HG02623 (cell line): ENCODE data around the gene CIDEC.
"Not testable (repeated sequence)": the region's sequence is repeated elsewhere in the genome, so short reads cannot be mapped to it uniquely, and the experiment has no call there.

Source experiments
- ATAC-seq: cut with Tn5 transposase; IDR thresholded peaks from one replicate; pipeline ENCODE4 v1.9.1; 2021; ENCODE audit warnings: moderate library complexity; ENCODE audit not compliant: unreplicated experiment

Gene CIDEC

GRCh38 chr3:9881441-9881840 lies 1.4 kb upstream of the CIDEC start:
- no peak for ATAC-seq

GRCh38 chr3:9878700-9879099 lies 1.4 kb downstream of the CIDEC start:
- ATAC-seq, result no peak

GRCh38 chr3:9876991-9877390 lies 3.1 kb downstream of the CIDEC start:
- no peak for ATAC-seq

- ATAC-seq, result not testable (repeated sequence)
Observed at GRCh38 chr3:9876255-9876654, 3.8 kb downstream of the CIDEC start.

- ATAC-seq, result no peak
Observed at GRCh38 chr3:9875448-9875847, 4.6 kb downstream of the CIDEC start.

GRCh38 chr3:9872067-9872466 lies 8.0 kb downstream of the CIDEC start:
- ATAC-seq, result not testable (repeated sequence)

- ATAC-seq, result no peak
Observed at GRCh38 chr3:9870978-9871377, 9.1 kb downstream of the CIDEC start.

- ATAC-seq, result no peak
Observed at GRCh38 chr3:9869955-9870354, 10.1 kb downstream of the CIDEC start.

- ATAC-seq, result no peak
Observed at GRCh38 chr3:9867106-9867505, 12.9 kb downstream of the CIDEC start.

- no peak for ATAC-seq
Observed at GRCh38 chr3:9866639-9867038, 13.4 kb downstream of the CIDEC start.

GRCh38 chr3:9865125-9865637 lies 14.9 kb downstream of the CIDEC start:
- not testable (repeated sequence) for ATAC-seq

- no peak for ATAC-seq
Observed at GRCh38 chr3:9864200-9864927, 15.7 kb downstream of the CIDEC start.

- no peak for ATAC-seq
Observed at GRCh38 chr3:9863058-9863772, 16.8 kb downstream of the CIDEC start.

- ATAC-seq, result no peak
Observed at GRCh38 chr3:9862391-9863057, 17.5 kb downstream of the CIDEC start.

GRCh38 chr3:9861626-9862130 lies 18.4 kb downstream of the CIDEC start:
- ATAC-seq, result no peak

GRCh38 chr3:9861201-9861600 lies 18.9 kb downstream of the CIDEC start:
- ATAC-seq, result no peak

- no peak for ATAC-seq
Observed at GRCh38 chr3:9859530-9860025, 20.5 kb downstream of the CIDEC start.

- no peak for ATAC-seq
Observed at GRCh38 chr3:9855594-9855993, 24.5 kb downstream of the CIDEC start.

- not testable (repeated sequence) for ATAC-seq
Observed at GRCh38 chr3:9854291-9854940, 25.6 kb downstream of the CIDEC start.

- no peak for ATAC-seq
Observed at GRCh38 chr3:9852528-9852927, 27.5 kb downstream of the CIDEC start.

- not testable (repeated sequence) for ATAC-seq
Observed at GRCh38 chr3:9851926-9852325, 28.1 kb downstream of the CIDEC start.
